GM23248 (cell line): ENCODE results near the gene NTNG1. TPM values are rescaled to one million over a fixed set of nuclear protein-coding genes. Genes with fewer than 3 reads are reported as not detected.

ENCODE experiments used
- DNase-seq: peaks from one replicate; pipeline ENCODE4 v3.0.0-alpha.2; 2015
- H2AFZ ChIP-seq: fragments of 200-600 bp; sonication (generic); 2 replicates; pipeline ENCODE4 v1.6.1; 2016; ENCODE audit warnings: antibody characterized with exemption
- H3F3A ChIP-seq: fragments of 200-600 bp; sonication (generic); 2 replicates; pipeline ENCODE4 v1.6.1; 2016; ENCODE audit warnings: mild to moderate bottlenecking, antibody characterized with exemption, mixed run types; ENCODE audit not compliant: insufficient read depth
- H3K27ac ChIP-seq: fragments of 200-600 bp; sonication (generic); 2 replicates; pipeline ENCODE4 v1.5.1; 2016; ENCODE audit warnings: mild to moderate bottlenecking
- H3K27me3 ChIP-seq: fragments of 200-600 bp; sonication (generic); replicated peaks from 2 replicates; pipeline ENCODE4 v1.6.1; 2016; ENCODE audit warnings: mild to moderate bottlenecking; ENCODE audit not compliant: insufficient read depth
- H3K36me3 ChIP-seq: fragments of 200-600 bp; sonication (generic); 2 replicates; pipeline ENCODE4 v1.6.1; 2016; ENCODE audit warnings: low read depth, mild to moderate bottlenecking
- H3K4me1 ChIP-seq: fragments of 200-600 bp; sonication (generic); 2 replicates; pipeline ENCODE4 v1.6.1; 2016; ENCODE audit warnings: mild to moderate bottlenecking; ENCODE audit not compliant: insufficient read depth
- H3K4me2 ChIP-seq: fragments of 200-600 bp; sonication (generic); one replicate; pipeline ENCODE4 v1.6.1; 2016; ENCODE audit warnings: mild to moderate bottlenecking; ENCODE audit not compliant: unreplicated experiment
- H3K4me3 ChIP-seq: fragments of 200-600 bp; sonication (generic); 2 replicates; pipeline ENCODE4 v1.5.1; 2016; ENCODE audit warnings: mild to moderate bottlenecking
- H3K79me2 ChIP-seq: fragments of 200-600 bp; sonication (generic); 2 replicates; pipeline ENCODE4 v1.6.1; 2016; ENCODE audit warnings: mild to moderate bottlenecking; ENCODE audit not compliant: insufficient read depth
- H3K9ac ChIP-seq: fragments of 200-600 bp; sonication (generic); 2 replicates; pipeline ENCODE4 v1.6.1; 2016; ENCODE audit warnings: mild to moderate bottlenecking
- H3K9me2 ChIP-seq: fragments of 200-600 bp; sonication (generic); 2 replicates; pipeline ENCODE4 v1.6.1; 2016; ENCODE audit warnings: mixed run types, mild to moderate bottlenecking, moderate library complexity; ENCODE audit not compliant: insufficient read depth
- H3K9me3 ChIP-seq: fragments of 200-600 bp; sonication (generic); one replicate; pipeline ENCODE4 v1.6.1; 2017; ENCODE audit warnings: low read depth
- H4K20me1 ChIP-seq: fragments of 200-600 bp; sonication (generic); 2 replicates; pipeline ENCODE4 v1.6.0; 2016; ENCODE audit not compliant: insufficient read depth
- EZH2 ChIP-seq: fragments of 200-600 bp; sonication (generic); IDR thresholded peaks from 2 replicates; pipeline ENCODE4 v1.6.1; 2018; ENCODE audit warnings: antibody characterized with exemption, mild to moderate bottlenecking; ENCODE audit not compliant: insufficient read depth, poor library complexity, severe bottlenecking
- EZH2phosphoT487 ChIP-seq: fragments of 200-600 bp; sonication (generic); IDR thresholded peaks from 2 replicates; pipeline ENCODE4 v1.6.1; 2018; ENCODE audit warnings: antibody characterized with exemption, moderate library complexity, mild to moderate bottlenecking, low read depth; ENCODE audit not compliant: insufficient read depth
- WGBS, 2 experiments: methylation state at CpG; one replicate each; pipeline ENCODE4 v1.1.6; 2015 to 2017; ENCODE audit warnings: low lambda C conversion rate in 2 of 2, low coverage in 1 of 2; ENCODE audit errors: missing lambda C conversion rate in 2 of 2; 5-methylcytosine and 5-hydroxymethylcytosine counted together
- in situ Hi-C: fragments of 300-500 bp; cut with MboI; formaldehyde crosslinking; loops from 2 replicates; pipeline ENCODE4 v1.15.0; 2020
- polyA plus RNA-seq: library from polyadenylated mRNA; unstranded; fragments of >200 nt; fragmentation: Nextera tagmentation; extraction: Ambion mirVana; gene quantifications from 2 replicates; pipeline ENCODE4 v1.2.1, GENCODE V29; 2016
- total RNA-seq: library from RNA; depleted of rRNA; stranded (reverse); fragments of >200 nt; shearing (Covaris generic); gene quantifications from 2 replicates; pipeline ENCODE4 v1.2.3, GENCODE V29; 2014

NTNG1 gene
- total and polyA plus RNA-seq, 2 experiments from 2014 or later: 14.4 to 16.0 TPM

- Histone ChIP-seq H3K79me2 (peaks cover 17% of the 10 kb centered on the region), H3K27ac (peak overlapping the region; percentile 33), H3K36me3 (no peaks in the 10 kb centered on the region), H3K4me3 (peak overlapping the region; percentile 98), H3F3A (peaks cover 26% of the 10 kb centered on the region), H3K4me1 (peaks cover 35% of the 10 kb centered on the region), H2AFZ (no peak overlapping the region), H3K4me2 (peak overlapping the region; percentile 95), H3K9ac (peak overlapping the region; percentile 69), H3K27me3 (no peaks in the 10 kb centered on the region), H3K9me2 (no peaks in the 10 kb centered on the region), H4K20me1 (no peaks in the 10 kb centered on the region), H3K9me3 (no peaks in the 10 kb centered on the region)
- TF ChIP-seq EZH2: no peak
- TF ChIP-seq EZH2phosphoT487: no peak
- peak; percentile 72 for DNase-seq
- WGBS, 2 experiments: 44 to 58% methylated on average over 2 to 3 of the region's 3 CpGs
- in situ Hi-C loops: no loop called here
Measured at GRCh38 chr1:107138767-107139445, 1.9 kb upstream of the NTNG1 start.

GRCh38 chr1:107139833-107140702 is 771 bp upstream of the NTNG1 start:
- peak overlapping the region; percentile 69 for H3K9ac ChIP-seq
- peak overlapping the region; percentile 95 for H3K4me2 ChIP-seq
- H3K4me1 ChIP-seq: peaks cover 36% of the 10 kb centered on the region
- no peaks in the 10 kb centered on the region for H3K9me2 ChIP-seq
- WGBS, 2 experiments: 1% methylated on average over 50 to 53 of the region's 53 CpGs
- H3K9me3 ChIP-seq: no peaks in the 10 kb centered on the region
- H3K36me3 ChIP-seq: no peaks in the 10 kb centered on the region
- H3F3A ChIP-seq: peaks cover 26% of the 10 kb centered on the region
- peak overlapping the region; percentile 93 for H2AFZ ChIP-seq
- DNase-seq: peak; percentile 87
- H3K4me3 ChIP-seq: peak overlapping the region; percentile 98
- TF ChIP-seq EZH2 (no peak), EZH2phosphoT487 (no peak)
- in situ Hi-C loops: no loop called here
- H3K79me2 ChIP-seq: peaks cover 27% of the 10 kb centered on the region
- H3K27ac ChIP-seq: peak overlapping the region; percentile 48
- no peaks in the 10 kb centered on the region for H3K27me3 ChIP-seq
- H4K20me1 ChIP-seq: no peaks in the 10 kb centered on the region

- Histone ChIP-seq H3F3A (peaks cover 26% of the 10 kb centered on the region), H4K20me1 (no peaks in the 10 kb centered on the region), H3K27ac (peak overlapping the region; percentile 3), H3K4me2 (peak overlapping the region; percentile 85), H3K4me1 (peaks cover 36% of the 10 kb centered on the region), H3K9me3 (no peaks in the 10 kb centered on the region), H3K36me3 (no peaks in the 10 kb centered on the region), H3K9ac (peak overlapping the region; percentile 44), H2AFZ (peak overlapping the region; percentile 77), H3K27me3 (no peaks in the 10 kb centered on the region), H3K9me2 (no peaks in the 10 kb centered on the region), H3K79me2 (peaks cover 38% of the 10 kb centered on the region), H3K4me3 (peak overlapping the region; percentile 75)
- DNase-seq: peak; percentile 72
- TF ChIP-seq EZH2: no peak
- TF ChIP-seq EZH2phosphoT487: no peak
- 0 to 1% methylated on average over 21 to 35 of the region's 41 CpGs for WGBS, 2 experiments
- in situ Hi-C loops: no loop called here
Measured at GRCh38 chr1:107141491-107142126, 770 bp downstream of the NTNG1 start.

GRCh38 chr1:107142140-107142542 is 1.3 kb downstream of the NTNG1 start:
- peaks cover 36% of the 10 kb centered on the region for H3K4me1 ChIP-seq
- H3K27me3 ChIP-seq: no peaks in the 10 kb centered on the region
- no peaks in the 10 kb centered on the region for H3K36me3 ChIP-seq
- H3K9ac ChIP-seq: peak overlapping the region; percentile 44
- H3K27ac ChIP-seq: no peak overlapping the region; the same call in 1 of the 2 replicates
- H3K4me3 ChIP-seq: peak overlapping the region; percentile 75
- H4K20me1 ChIP-seq: no peaks in the 10 kb centered on the region
- H2AFZ ChIP-seq: peak overlapping the region; percentile 77
- in situ Hi-C loops: no loop called here
- H3K9me2 ChIP-seq: no peaks in the 10 kb centered on the region
- H3F3A ChIP-seq: peaks cover 26% of the 10 kb centered on the region
- 0 to 2% methylated on average over 5 of the region's 5 CpGs for WGBS, 2 experiments
- H3K9me3 ChIP-seq: no peaks in the 10 kb centered on the region
- TF ChIP-seq EZH2 (no peak), EZH2phosphoT487 (no peak)
- peaks cover 38% of the 10 kb centered on the region for H3K79me2 ChIP-seq
- peak; percentile 81 for DNase-seq
- H3K4me2 ChIP-seq: peak overlapping the region; percentile 85
